GM18867 (cell line): ENCODE results near the gene GPS1.

Source experiments
- ATAC-seq: cut with Tn5 transposase; IDR thresholded peaks from one replicate; pipeline ENCODE4 v1.9.1; 2021; ENCODE audit warnings: mild to moderate bottlenecking, moderate library complexity; ENCODE audit not compliant: unreplicated experiment

The GPS1 gene

GRCh38 chr17:82014432-82014831 lies 37.3 kb upstream of the GPS1 start:
- no peak for ATAC-seq

GRCh38 chr17:82014971-82015310 lies 36.8 kb upstream of the GPS1 start:
- no peak for ATAC-seq

- no peak for ATAC-seq
Measured at GRCh38 chr17:82015311-82015971, 36.3 kb upstream of the GPS1 start.

- ATAC-seq = no peak
Measured at GRCh38 chr17:82016061-82016874, 35.4 kb upstream of the GPS1 start.

GRCh38 chr17:82016875-82017459 lies 34.7 kb upstream of the GPS1 start:
- no peak for ATAC-seq

GRCh38 chr17:82017612-82018151 lies 34.0 kb upstream of the GPS1 start:
- no peak for ATAC-seq

- no peak for ATAC-seq
Measured at GRCh38 chr17:82018152-82018988, 33.3 kb upstream of the GPS1 start.

GRCh38 chr17:82018989-82019689 lies 32.6 kb upstream of the GPS1 start:
- no peak for ATAC-seq

GRCh38 chr17:82019690-82020571 lies 31.8 kb upstream of the GPS1 start:
- ATAC-seq = no peak

- no peak for ATAC-seq
Measured at GRCh38 chr17:82020572-82021106, 31.1 kb upstream of the GPS1 start.

GRCh38 chr17:82021107-82021899 lies 30.4 kb upstream of the GPS1 start:
- no peak for ATAC-seq

GRCh38 chr17:82021900-82022309 lies 29.8 kb upstream of the GPS1 start:
- ATAC-seq = no peak

GRCh38 chr17:82022310-82022980 lies 29.3 kb upstream of the GPS1 start, which contains the start of gene CENPX:
Gene CENPX (minus strand): TSS chr17:82022878. CDS start chr17:82022861, 17 bp downstream.
- no peak for ATAC-seq

GRCh38 chr17:82022981-82023446 lies 28.7 kb upstream of the GPS1 start, which contains the start of gene LRRC45:
Gene LRRC45 (plus strand): TSS chr17:82023305. CDS start chr17:82023644, 339 bp downstream.
- ATAC-seq = peak; percentile 80

- ATAC-seq = no peak
Measured at GRCh38 chr17:82023447-82024241, 28.1 kb upstream of the GPS1 start.

GRCh38 chr17:82024859-82025258 lies 26.8 kb upstream of the GPS1 start:
- no peak for ATAC-seq
